Natural killer cell (primary cell): ENCODE measurements around the gene MAPK8IP3. TPM values are rescaled to one million over a fixed set of nuclear protein-coding genes. Genes with fewer than 3 reads are reported as not detected.

ENCODE experiments used
- ATAC-seq, 3 donors: fragments of 150-1000 bp in 2 of 3; fragments of 200-7000 bp in 1 of 3; cut with Tn5 transposase; 1 replicate in 1 of 3; 2 replicates in 2 of 3; pipeline ENCODE4 v1.10.0; 2021; ENCODE audit warnings: mild to moderate bottlenecking in 2 of 3, moderate library complexity in 2 of 3
- DNase-seq, 2 donors: peaks; one replicate each; pipeline versions ENCODE4 v3.0.0 to v3.0.0-alpha.2; 2013 to 2021; ENCODE audit warnings: mixed read lengths in 1 of 2
- H3K27ac ChIP-seq: one replicate; pipeline ENCODE4 v1.5.1; 2013; ENCODE audit warnings: mild to moderate bottlenecking, low read length
- H3K27me3 ChIP-seq: one replicate; pipeline ENCODE4 v1.6.1; 2013; ENCODE audit warnings: low read length; ENCODE audit not compliant: control insufficient read depth, insufficient read depth
- H3K36me3 ChIP-seq: one replicate; pipeline ENCODE4 v1.6.1; 2013; ENCODE audit warnings: low read length; ENCODE audit not compliant: control insufficient read depth, insufficient read depth
- H3K4me1 ChIP-seq: one replicate; pipeline ENCODE4 v1.6.1; 2013; ENCODE audit warnings: low read length; ENCODE audit not compliant: control insufficient read depth, insufficient read depth
- H3K4me3 ChIP-seq: one replicate; pipeline ENCODE4 v1.5.1; 2013; ENCODE audit warnings: low read length
- H3K9me3 ChIP-seq: one replicate; pipeline ENCODE4 v1.6.1; 2013; ENCODE audit warnings: low read length; ENCODE audit not compliant: control insufficient read depth, insufficient read depth
- H3K27ac Mint-ChIP-seq, 2 donors: one replicate each; pipeline ENCODE4 v1.8.0; 2022; ENCODE audit warnings: mild to moderate bottlenecking in 2 of 2, mixed read lengths in 2 of 2, moderate library complexity in 1 of 2
- H3K27me3 Mint-ChIP-seq, 2 donors: one replicate each; pipeline ENCODE4 v1.8.0; 2022; ENCODE audit warnings: low read depth in 2 of 2, mixed read lengths in 2 of 2
- H3K36me3 Mint-ChIP-seq: one replicate; pipeline ENCODE4 v1.8.0; 2022; ENCODE audit warnings: mixed read lengths
- H3K4me1 Mint-ChIP-seq, 2 donors: one replicate each; pipeline ENCODE4 v1.8.0; 2022; ENCODE audit warnings: mixed read lengths in 2 of 2
- H3K4me3 Mint-ChIP-seq: one replicate; pipeline ENCODE4 v1.8.0; 2022; ENCODE audit warnings: mild to moderate bottlenecking, moderate library complexity, mixed read lengths
- H3K9me3 Mint-ChIP-seq, 2 donors: one replicate each; pipeline ENCODE4 v1.8.0; 2022; ENCODE audit warnings: mixed read lengths in 2 of 2
- CTCF ChIP-seq: fragments of 200-600 bp; IDR thresholded peaks from one replicate; pipeline ENCODE4 v1.8.0; 2022; ENCODE audit warnings: antibody characterized with exemption
- WGBS: methylation state at CpG from one replicate; pipeline ENCODE4 v1.1.7; 2013; ENCODE audit warnings: missing lambda C conversion rate; ENCODE audit not compliant: insufficient coverage; 5-methylcytosine and 5-hydroxymethylcytosine counted together
- intact Hi-C: fragments of 100-400 bp; cut with micrococcal nuclease; formaldehyde crosslinking; loops from one replicate; pipeline ENCODE4 v1.14.2; 2022
- total RNA-seq, 4 donors: library from RNA; stranded (reverse); fragments of 120-200 nt in 1 of 4; gene quantifications; one replicate each; pipeline versions ENCODE4 v1.2.3 to v1.2.4, GENCODE V29; 2013 to 2022

MAPK8IP3 gene
- total RNA-seq, 3 donors from 2014 or later (not counting 1 experiment from before 2014, with no cell fraction given), result 272 to 291 (median 285) TPM

DNA sequence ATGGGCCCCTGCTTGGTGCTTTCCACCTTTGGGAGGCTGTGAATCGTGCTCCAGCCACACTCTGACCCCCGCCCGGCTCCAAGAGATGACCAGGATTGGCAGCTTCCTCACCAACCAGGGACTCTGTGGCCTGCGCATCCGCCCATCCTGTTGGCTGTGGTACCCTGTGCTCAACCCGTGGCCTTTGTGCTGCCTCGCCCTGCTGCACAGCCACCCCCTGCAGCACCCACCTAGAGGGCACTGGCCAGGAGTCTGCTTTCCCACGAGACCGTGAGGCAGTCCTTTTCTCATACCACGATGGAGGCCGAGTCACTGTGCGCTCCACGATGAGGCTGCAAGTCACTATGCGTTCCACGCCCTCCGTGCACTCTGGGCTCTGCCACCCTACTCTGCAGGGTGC lies 46.0 kb downstream of the MAPK8IP3 start:
- no peak for TF ChIP-seq CTCF
- Histone ChIP-seq H3K9me3 (no peaks in the 10 kb centered on the region), H3K27me3 (no peaks in the 10 kb centered on the region), H3K36me3 (peaks cover 47% of the 10 kb centered on the region), H3K27ac (no peak overlapping the region), H3K4me3 (no peak overlapping the region), H3K4me1 (peaks cover 1% of the 10 kb centered on the region)
- Mint-ChIP-seq H3K27me3 (no peaks in the 10 kb centered on the region), H3K36me3 (no peaks in the 10 kb centered on the region), H3K4me1 (peaks cover 0 to 5% of the 10 kb centered on the region in 2 donors), H3K4me3 (no peak overlapping the region), H3K9me3 (no peaks in the 10 kb centered on the region), H3K27ac (no peak overlapping the region)
- intact Hi-C loops, result no loop called here
- DNase-seq, result no peak
- ATAC-seq, result no peak
- WGBS, result 97% methylated on average over 16 of the region's 16 CpGs

DNA sequence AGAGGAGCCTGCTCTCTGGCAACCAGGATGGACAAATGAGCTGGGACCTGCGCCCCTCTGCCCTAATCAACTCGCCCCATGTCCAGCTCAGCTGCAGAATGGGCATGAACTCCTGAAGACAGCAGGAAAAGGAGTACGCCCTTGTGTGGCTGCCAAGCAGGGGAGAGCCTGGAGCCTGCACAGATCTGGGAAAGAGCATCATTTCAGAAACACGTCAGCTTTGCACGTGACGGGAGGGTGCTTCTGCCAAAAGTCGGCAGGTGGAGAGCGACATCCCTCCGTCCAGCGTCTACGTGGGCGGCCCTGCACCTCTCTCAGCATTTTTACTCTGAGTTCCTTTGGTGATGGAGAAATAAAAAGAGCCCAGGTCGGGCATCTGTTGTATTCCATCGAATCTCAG lies 46.9 kb downstream of the MAPK8IP3 start:
- 98% methylated on average over 12 of the region's 14 CpGs for WGBS
- Mint-ChIP-seq H3K9me3 (no peaks in the 10 kb centered on the region), H3K27ac (no peak overlapping the region), H3K4me3 (no peak overlapping the region), H3K36me3 (no peaks in the 10 kb centered on the region), H3K27me3 (no peaks in the 10 kb centered on the region), H3K4me1 (peaks cover 0 to 6% of the 10 kb centered on the region in 2 donors)
- no peak overlapping the region for H3K4me3 ChIP-seq
- no peak for TF ChIP-seq CTCF
- DNase-seq (no peak), ATAC-seq (no peak)
- no peak overlapping the region for H3K27ac ChIP-seq
- intact Hi-C loops, result no loop called here
- no peaks in the 10 kb centered on the region for H3K9me3 ChIP-seq
- peaks cover 39% of the 10 kb centered on the region for H3K36me3 ChIP-seq
- peaks cover 10% of the 10 kb centered on the region for H3K4me1 ChIP-seq
- H3K27me3 ChIP-seq, result no peaks in the 10 kb centered on the region

DNA sequence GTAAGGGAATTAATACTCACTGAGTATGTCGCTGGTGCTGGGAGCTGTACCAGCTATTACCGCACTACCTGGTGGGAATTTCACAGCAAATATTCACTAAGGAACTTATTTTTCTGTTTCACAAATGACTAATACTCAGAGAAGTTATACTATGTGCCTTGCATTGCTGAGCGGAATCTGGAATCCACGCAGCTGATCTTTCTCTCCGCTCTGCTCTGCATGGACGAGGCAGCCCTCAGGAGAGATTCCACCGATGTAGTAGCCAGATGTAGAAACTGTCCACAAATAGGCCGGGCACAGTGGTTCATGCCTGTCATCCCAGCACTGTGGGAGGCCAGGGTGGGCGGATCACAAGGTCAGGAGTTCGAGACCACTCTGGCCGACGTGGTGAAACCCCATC lies 48.2 kb downstream of the MAPK8IP3 start:
- WGBS, result 94% methylated on average over 11 of the region's 12 CpGs
- no peak overlapping the region for H3K27ac ChIP-seq
- TF ChIP-seq CTCF, result no peak
- intact Hi-C loops, result no loop called here
- peaks cover 10% of the 10 kb centered on the region for H3K4me1 ChIP-seq
- H3K36me3 ChIP-seq, result peaks cover 26% of the 10 kb centered on the region
- no peaks in the 10 kb centered on the region for H3K36me3 Mint-ChIP-seq
- DNase-seq (no peak), ATAC-seq (no peak)
- H3K27me3 ChIP-seq, result no peaks in the 10 kb centered on the region
- H3K4me3 Mint-ChIP-seq, result no peak overlapping the region
- H3K9me3 ChIP-seq, result no peaks in the 10 kb centered on the region
- H3K4me3 ChIP-seq, result no peak overlapping the region
- no peaks in the 10 kb centered on the region for H3K27me3 Mint-ChIP-seq
- H3K27ac Mint-ChIP-seq, result no peak overlapping the region
- H3K4me1 Mint-ChIP-seq, result peaks cover 0 to 6% of the 10 kb centered on the region in 2 donors
- H3K9me3 Mint-ChIP-seq, result no peaks in the 10 kb centered on the region

- no peak overlapping the region for H3K4me3 Mint-ChIP-seq
Measured at GRCh38 chr16:1757714-1758461, 51.9 kb downstream of the MAPK8IP3 start.

More at GRCh38 chr16:1757714-1758461, 51.9 kb downstream of the MAPK8IP3 start:
- Histone ChIP-seq H3K36me3 (peaks cover 31% of the 10 kb centered on the region), H3K9me3 (no peaks in the 10 kb centered on the region), H3K4me3 (no peak overlapping the region), H3K27me3 (no peaks in the 10 kb centered on the region), H3K4me1 (peaks cover 10% of the 10 kb centered on the region), H3K27ac (no peak overlapping the region)
- no peaks in the 10 kb centered on the region for H3K27me3 Mint-ChIP-seq
- ATAC-seq, result no peak
- peaks cover 0 to 6% of the 10 kb centered on the region in 2 donors for H3K4me1 Mint-ChIP-seq
- no peak for DNase-seq
- H3K9me3 Mint-ChIP-seq, result no peaks in the 10 kb centered on the region
- 96% methylated on average over 36 of the region's 37 CpGs for WGBS
- TF ChIP-seq CTCF, result no peak
- intact Hi-C loops, result no loop called here
- no peak overlapping the region for H3K27ac Mint-ChIP-seq
- peaks cover 7% of the 10 kb centered on the region for H3K36me3 Mint-ChIP-seq
